ENCODE measurements around the gene P2RY14. TPM values are rescaled to one million over a fixed set of nuclear protein-coding genes. Genes with fewer than 3 reads are reported as not detected.
"Not testable (repeated sequence)": the region's sequence is repeated elsewhere in the genome, so short reads cannot be mapped to it uniquely, and the experiment has no call there.

The P2RY14 gene
- polyA plus RNA-seq, 1 donor: 2.8 TPM

DNA sequence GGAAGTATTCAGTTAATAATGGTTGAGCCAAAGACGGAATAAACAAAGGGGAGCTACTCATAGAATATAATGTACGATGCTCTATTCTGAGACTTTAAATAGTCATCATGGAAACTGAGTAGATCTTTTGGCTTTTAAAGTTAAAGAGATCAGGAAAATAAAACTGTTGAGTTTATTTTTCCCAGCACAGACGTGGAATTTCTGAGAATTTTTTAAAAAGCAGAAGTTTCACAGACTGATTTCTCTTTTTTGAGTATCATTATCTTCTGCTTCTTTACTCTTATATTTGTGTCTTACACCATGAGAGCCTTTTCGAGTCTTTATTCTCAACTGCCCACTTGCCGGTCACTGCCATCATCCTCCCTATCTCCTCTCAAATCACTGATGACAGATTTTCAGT is 13.2 kb downstream of the P2RY14 start:
- H3K27ac ChIP-seq (ENCODE audit: low read length): no peak overlapping the region
- 82% methylated on average over 5 of the region's 5 CpGs for whole genome bisulfite sequencing (ENCODE audit: insufficient coverage, low lambda C conversion rate)

DNA sequence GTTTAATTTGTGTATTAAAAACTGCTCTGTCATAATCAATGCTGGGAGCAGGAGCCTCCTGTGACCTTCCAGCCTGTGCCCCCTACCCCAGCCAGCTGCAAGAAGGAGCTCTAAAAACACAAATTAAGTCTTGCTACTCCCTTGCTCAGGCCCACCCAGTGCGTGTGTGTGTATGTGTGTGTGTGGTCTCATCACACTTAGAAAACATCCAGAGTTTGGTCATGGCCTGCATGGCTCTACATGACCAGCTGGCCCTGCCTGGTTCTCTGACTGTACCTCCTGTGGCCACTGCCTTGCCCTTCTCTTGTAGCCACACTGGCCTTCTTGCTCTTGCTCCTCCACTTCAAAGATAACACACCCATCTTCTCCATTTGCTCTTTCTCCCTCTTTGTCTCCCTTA is 13.7 kb downstream of the P2RY14 start:
- Histone ChIP-seq H3K36me3 (ENCODE audit: control insufficient read depth, insufficient read depth, low read length) (no peaks in the 10 kb centered on the region), H3K4me3 (ENCODE audit: low read length) (no peak overlapping the region), H3K27me3 (ENCODE audit: control insufficient read depth, insufficient read depth, low read length) (no peaks in the 10 kb centered on the region), H3K9me3 (ENCODE audit: control insufficient read depth, low read depth, low read length) (no peaks in the 10 kb centered on the region), H3K27ac (ENCODE audit: low read length) (no peak overlapping the region), H3K4me1 (ENCODE audit: control insufficient read depth, insufficient read depth, low read length) (no peaks in the 10 kb centered on the region)
- no CpG with 5 or more reads among the region's 1 CpG for WGBS (ENCODE audit: insufficient coverage, low lambda C conversion rate)
- no peak for DNase-seq

More for the DNA sequence above, 13.2 kb downstream of the P2RY14 start:
- Histone ChIP-seq H3K36me3 (ENCODE audit: control insufficient read depth, insufficient read depth, low read length) (no peaks in the 10 kb centered on the region), H3K4me3 (ENCODE audit: low read length) (no peak overlapping the region), H3K27me3 (ENCODE audit: control insufficient read depth, insufficient read depth, low read length) (no peaks in the 10 kb centered on the region), H3K9me3 (ENCODE audit: control insufficient read depth, low read depth, low read length) (no peaks in the 10 kb centered on the region), H3K4me1 (ENCODE audit: control insufficient read depth, insufficient read depth, low read length) (no peaks in the 10 kb centered on the region)
- DNase-seq: no peak

DNA sequence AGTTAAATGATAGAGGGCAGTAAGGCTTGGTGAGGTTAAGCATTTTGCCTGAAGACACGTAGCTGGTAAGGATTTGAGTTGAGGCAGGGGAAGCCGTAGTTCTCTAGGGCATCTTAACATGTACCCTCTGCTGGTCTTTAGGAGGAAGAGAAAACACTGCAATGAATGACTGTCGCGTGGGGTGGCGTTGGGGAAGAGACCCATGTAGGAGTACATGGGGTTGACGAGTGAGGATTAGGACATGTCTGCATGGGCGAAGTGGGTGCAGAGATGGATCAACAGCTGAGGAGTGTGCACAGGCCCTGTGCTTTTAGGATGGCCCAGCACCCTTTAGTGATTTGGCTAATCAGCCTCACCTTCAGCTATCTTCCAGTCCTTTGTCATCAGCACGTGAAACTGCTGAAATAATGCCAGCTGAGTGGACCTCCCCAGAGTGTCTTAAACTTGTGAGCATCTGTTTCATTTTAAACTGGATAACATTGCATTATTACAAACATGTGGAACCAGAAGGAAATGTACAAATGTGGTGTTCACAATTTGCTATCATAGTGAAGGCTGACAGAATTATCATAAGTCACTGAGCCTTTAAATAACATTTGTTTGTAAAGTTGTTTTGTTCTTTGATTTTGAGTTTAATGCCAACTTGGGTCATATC is 15.3 kb downstream of the P2RY14 start:
- H3K27ac ChIP-seq (ENCODE audit: low read length): no peak overlapping the region
- 100% methylated on average over 1 of the region's 8 CpGs for WGBS (ENCODE audit: insufficient coverage, low lambda C conversion rate)

DNA sequence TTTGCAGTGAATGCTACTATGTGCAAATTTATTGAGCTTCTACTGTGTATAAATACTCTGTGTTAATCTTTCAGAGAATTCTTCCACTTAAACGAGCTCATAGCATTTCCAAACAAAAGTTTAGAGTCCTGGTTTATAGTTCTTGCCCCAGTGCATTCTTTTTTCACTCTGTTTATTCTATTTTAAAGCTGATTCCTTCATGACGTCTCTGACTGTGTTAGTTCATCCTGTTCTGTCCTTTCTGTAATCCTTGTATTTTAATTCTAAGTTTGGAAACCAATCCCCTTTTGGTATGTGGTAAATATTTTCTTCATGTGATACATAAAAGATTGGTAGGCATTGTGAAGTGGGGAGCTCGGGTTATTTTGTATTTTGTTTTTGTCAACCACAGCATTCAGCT is 18.7 kb downstream of the P2RY14 start:
- Histone ChIP-seq H3K9me3 (ENCODE audit: control insufficient read depth, low read depth, low read length) (no peaks in the 10 kb centered on the region), H3K4me1 (ENCODE audit: control insufficient read depth, insufficient read depth, low read length) (no peaks in the 10 kb centered on the region), H3K4me3 (ENCODE audit: low read length) (no peak overlapping the region), H3K36me3 (ENCODE audit: control insufficient read depth, insufficient read depth, low read length) (no peaks in the 10 kb centered on the region), H3K27me3 (ENCODE audit: control insufficient read depth, insufficient read depth, low read length) (no peaks in the 10 kb centered on the region), H3K27ac (ENCODE audit: low read length) (no peak overlapping the region)
- WGBS (ENCODE audit: insufficient coverage, low lambda C conversion rate): 36% methylated on average over 2 of the region's 3 CpGs
- no peak for DNase-seq

More for the DNA sequence above, 15.3 kb downstream of the P2RY14 start:
- H3K36me3 ChIP-seq (ENCODE audit: control insufficient read depth, insufficient read depth, low read length): no peaks in the 10 kb centered on the region
- H3K27me3 ChIP-seq (ENCODE audit: control insufficient read depth, insufficient read depth, low read length): no peaks in the 10 kb centered on the region
- H3K4me1 ChIP-seq (ENCODE audit: control insufficient read depth, insufficient read depth, low read length): no peaks in the 10 kb centered on the region
- H3K9me3 ChIP-seq (ENCODE audit: control insufficient read depth, low read depth, low read length): no peaks in the 10 kb centered on the region
- no peak overlapping the region for H3K4me3 ChIP-seq (ENCODE audit: low read length)
- DNase-seq: no peak

DNA sequence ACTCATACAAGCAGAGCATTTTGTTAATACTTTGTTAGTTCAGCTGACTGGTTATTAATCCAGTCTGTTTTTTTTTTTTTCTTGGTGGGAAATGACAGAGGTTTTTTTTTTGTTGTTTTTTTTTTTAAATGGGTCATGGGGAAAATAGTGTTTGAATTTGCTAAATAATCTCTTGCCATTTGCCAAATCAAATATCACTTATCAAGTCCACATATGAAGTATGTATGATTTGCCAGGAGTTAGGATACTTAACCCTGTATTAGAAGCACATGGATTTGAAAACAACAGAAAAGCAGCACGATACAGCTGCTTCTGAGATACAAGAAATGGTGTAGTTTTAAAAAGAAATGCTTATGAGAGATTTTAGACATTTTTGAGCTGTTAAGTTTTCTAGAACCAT is 21.6 kb downstream of the P2RY14 start:
- no peak overlapping the region for H3K4me3 ChIP-seq (ENCODE audit: low read length)
- no peak overlapping the region for H3K27ac ChIP-seq (ENCODE audit: low read length)
- H3K27me3 ChIP-seq (ENCODE audit: control insufficient read depth, insufficient read depth, low read length): no peaks in the 10 kb centered on the region
- DNase-seq: no peak
- no peaks in the 10 kb centered on the region for H3K4me1 ChIP-seq (ENCODE audit: control insufficient read depth, insufficient read depth, low read length)
- no peaks in the 10 kb centered on the region for H3K9me3 ChIP-seq (ENCODE audit: control insufficient read depth, low read depth, low read length)
- H3K36me3 ChIP-seq (ENCODE audit: control insufficient read depth, insufficient read depth, low read length): no peaks in the 10 kb centered on the region
- 86% methylated on average over 1 of the region's 1 CpG for WGBS (ENCODE audit: insufficient coverage, low lambda C conversion rate)

DNA sequence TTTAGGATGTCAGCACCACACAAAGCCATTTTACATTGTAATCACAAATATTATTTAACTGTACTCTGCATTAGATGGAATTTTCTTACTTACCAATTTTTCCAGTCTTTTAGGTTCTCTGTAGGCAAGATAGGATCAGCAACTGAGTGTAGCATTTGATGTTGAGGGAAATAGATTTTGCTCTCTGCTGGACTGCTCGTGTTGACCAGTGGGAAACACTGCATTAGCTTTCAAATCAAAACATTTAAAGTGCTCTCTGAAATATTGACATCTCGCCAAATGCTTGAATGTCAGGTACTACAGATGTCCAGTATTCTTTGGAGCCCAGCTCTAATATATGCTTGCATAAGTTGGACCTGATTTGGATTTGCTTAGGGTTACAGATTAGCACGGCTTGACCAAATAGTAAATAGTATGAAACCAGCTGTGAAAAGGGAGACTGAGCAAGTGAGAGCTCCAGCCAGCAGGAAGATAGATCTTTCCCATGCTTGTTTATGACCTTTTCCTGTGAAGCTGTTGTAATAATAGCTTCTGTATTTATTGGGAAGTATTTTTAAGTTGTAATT is 29.5 kb downstream of the P2RY14 start:
- H3K36me3 ChIP-seq (ENCODE audit: control insufficient read depth, insufficient read depth, low read length): no peaks in the 10 kb centered on the region
- no peaks in the 10 kb centered on the region for H3K9me3 ChIP-seq (ENCODE audit: control insufficient read depth, low read depth, low read length)
- H3K27ac ChIP-seq (ENCODE audit: low read length): no peak overlapping the region
- DNase-seq: no peak
- H3K4me1 ChIP-seq (ENCODE audit: control insufficient read depth, insufficient read depth, low read length): no peaks in the 10 kb centered on the region
- no peaks in the 10 kb centered on the region for H3K27me3 ChIP-seq (ENCODE audit: control insufficient read depth, insufficient read depth, low read length)
- no CpG with 5 or more reads among the region's 3 CpGs for WGBS (ENCODE audit: insufficient coverage, low lambda C conversion rate)
- H3K4me3 ChIP-seq (ENCODE audit: low read length): no peak overlapping the region

DNA sequence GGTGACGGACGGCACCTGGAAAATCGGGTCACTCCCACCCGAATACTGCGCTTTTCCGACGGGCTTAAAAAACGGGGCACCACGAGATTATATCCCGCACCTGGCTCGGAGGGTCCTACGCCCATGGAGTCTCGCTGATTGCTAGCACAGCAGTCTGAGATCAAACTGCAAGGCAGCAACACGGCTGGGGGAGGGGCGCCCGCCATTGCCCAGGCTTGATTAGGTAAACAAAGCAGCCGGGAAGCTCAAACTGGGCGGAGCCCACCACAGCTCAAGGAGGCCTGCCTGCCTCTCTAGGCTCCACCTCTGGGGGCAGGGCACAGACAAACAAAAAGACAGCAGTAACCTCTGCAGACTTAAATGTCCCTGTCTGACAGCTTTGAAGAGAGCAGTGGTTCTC is 36.3 kb downstream of the P2RY14 start:
- H3K36me3 ChIP-seq (ENCODE audit: control insufficient read depth, insufficient read depth, low read length); H3K27me3 ChIP-seq (ENCODE audit: control insufficient read depth, insufficient read depth, low read length); H3K4me1 ChIP-seq (ENCODE audit: control insufficient read depth, insufficient read depth, low read length); H3K27ac ChIP-seq (ENCODE audit: low read length); H3K4me3 ChIP-seq (ENCODE audit: low read length); DNase-seq; H3K9me3 ChIP-seq (ENCODE audit: control insufficient read depth, low read depth, low read length): not testable (repeated sequence)
- no CpG with 5 or more reads among the region's 18 CpGs for WGBS (ENCODE audit: insufficient coverage, low lambda C conversion rate)

DNA sequence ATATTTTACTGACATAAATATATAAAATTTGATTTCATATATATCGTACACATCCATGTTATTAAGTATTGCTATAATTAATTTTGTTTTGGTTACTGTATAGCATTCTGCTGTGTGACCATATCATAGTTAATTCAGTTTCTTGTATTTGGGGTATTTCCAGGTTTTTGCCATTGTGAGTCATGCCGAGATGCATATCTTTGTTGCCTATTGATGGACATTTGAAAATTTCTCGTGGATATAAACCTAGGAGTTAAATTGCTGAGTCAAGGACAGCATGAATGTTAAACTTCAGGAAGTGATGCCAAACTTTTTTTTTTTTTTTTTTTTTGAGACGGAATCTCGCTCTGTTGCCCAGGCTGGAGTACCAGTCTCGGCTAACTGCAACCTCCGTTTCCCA is 41.6 kb downstream of the P2RY14 start:
- WGBS (ENCODE audit: insufficient coverage, low lambda C conversion rate): 80% methylated on average over 1 of the region's 7 CpGs
- Histone ChIP-seq H3K4me3 (ENCODE audit: low read length) (no peak overlapping the region), H3K36me3 (ENCODE audit: control insufficient read depth, insufficient read depth, low read length) (no peaks in the 10 kb centered on the region), H3K27ac (ENCODE audit: low read length) (no peak overlapping the region), H3K27me3 (ENCODE audit: control insufficient read depth, insufficient read depth, low read length) (no peaks in the 10 kb centered on the region), H3K9me3 (ENCODE audit: control insufficient read depth, low read depth, low read length) (no peaks in the 10 kb centered on the region), H3K4me1 (ENCODE audit: control insufficient read depth, insufficient read depth, low read length) (no peaks in the 10 kb centered on the region)
- DNase-seq: no peak

DNA sequence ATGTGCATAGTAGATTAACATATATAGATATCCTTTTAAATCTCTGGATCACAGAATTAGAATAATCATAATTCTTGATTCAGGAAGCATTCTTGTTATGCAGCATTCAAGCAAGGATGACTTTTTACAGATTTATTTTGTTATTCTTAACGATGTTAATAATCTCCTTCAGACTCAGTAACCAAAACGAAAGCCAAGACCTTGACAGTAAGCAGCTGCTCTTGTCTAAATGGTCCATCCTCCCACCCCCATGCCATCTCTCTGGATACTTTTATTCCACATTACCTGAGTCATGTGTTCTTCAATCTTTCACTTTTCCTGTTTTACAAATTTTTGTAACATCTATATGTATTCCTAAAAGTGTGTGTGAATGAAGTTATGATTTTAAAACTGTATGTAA is 42.0 kb downstream of the P2RY14 start:
- H3K36me3 ChIP-seq (ENCODE audit: control insufficient read depth, insufficient read depth, low read length): no peaks in the 10 kb centered on the region
- H3K27ac ChIP-seq (ENCODE audit: low read length): no peak overlapping the region
- no peak overlapping the region for H3K4me3 ChIP-seq (ENCODE audit: low read length)
- H3K27me3 ChIP-seq (ENCODE audit: control insufficient read depth, insufficient read depth, low read length): no peaks in the 10 kb centered on the region
- no peaks in the 10 kb centered on the region for H3K9me3 ChIP-seq (ENCODE audit: control insufficient read depth, low read depth, low read length)
- DNase-seq: no peak
- H3K4me1 ChIP-seq (ENCODE audit: control insufficient read depth, insufficient read depth, low read length): no peaks in the 10 kb centered on the region
- no CpG with 5 or more reads among the region's 2 CpGs for WGBS (ENCODE audit: insufficient coverage, low lambda C conversion rate)

DNA sequence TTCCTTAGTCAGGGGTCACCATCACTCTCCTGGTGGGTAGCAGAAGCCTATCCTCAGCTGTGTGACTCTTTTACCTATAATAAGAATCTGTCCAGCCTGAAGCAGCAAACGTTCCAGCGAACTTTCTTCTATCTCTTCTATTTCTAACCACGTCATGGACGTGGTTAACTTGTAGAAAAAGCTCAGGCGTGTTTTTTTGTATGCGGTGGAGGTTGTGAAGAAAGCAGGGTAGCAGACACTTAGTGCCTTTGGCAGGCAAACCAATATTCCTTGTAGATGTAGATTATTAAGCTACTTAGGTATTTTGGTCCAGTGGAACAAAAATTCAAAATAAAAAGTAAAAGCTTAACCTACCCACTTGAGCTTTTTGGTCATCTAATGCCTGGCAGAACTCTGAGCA is 43.5 kb downstream of the P2RY14 start:
- Histone ChIP-seq H3K9me3 (ENCODE audit: control insufficient read depth, low read depth, low read length) (no peaks in the 10 kb centered on the region), H3K27ac (ENCODE audit: low read length) (no peak overlapping the region)
- no peak for DNase-seq

DNA sequence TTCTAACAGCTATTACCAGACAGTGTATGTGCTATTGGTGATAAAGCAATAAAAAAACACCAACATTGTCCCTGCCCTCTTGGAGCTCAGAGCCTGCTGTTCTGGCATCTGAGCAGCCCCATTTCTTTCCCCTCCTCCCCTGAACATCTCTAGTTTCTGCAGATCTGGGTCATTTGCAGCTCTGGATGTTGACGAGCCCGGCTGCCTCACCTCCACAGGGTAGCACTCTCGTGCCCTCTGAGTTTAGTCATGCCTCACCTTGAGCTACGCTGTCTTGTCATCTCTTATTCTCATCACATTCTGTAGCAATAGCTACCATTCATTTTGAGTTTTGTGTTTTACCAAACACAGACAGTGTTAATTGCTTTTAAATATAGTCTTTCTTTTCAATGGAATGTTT is 45.4 kb downstream of the P2RY14 start:
- Histone ChIP-seq H3K36me3 (ENCODE audit: control insufficient read depth, insufficient read depth, low read length) (no peaks in the 10 kb centered on the region), H3K4me1 (ENCODE audit: control insufficient read depth, insufficient read depth, low read length) (no peaks in the 10 kb centered on the region), H3K9me3 (ENCODE audit: control insufficient read depth, low read depth, low read length) (no peaks in the 10 kb centered on the region), H3K27me3 (ENCODE audit: control insufficient read depth, insufficient read depth, low read length) (no peaks in the 10 kb centered on the region), H3K4me3 (ENCODE audit: low read length) (no peak overlapping the region), H3K27ac (ENCODE audit: low read length) (no peak overlapping the region)
- no CpG with 5 or more reads among the region's 4 CpGs for WGBS (ENCODE audit: insufficient coverage, low lambda C conversion rate)
- DNase-seq: no peak

More for the DNA sequence above, 43.5 kb downstream of the P2RY14 start:
- WGBS (ENCODE audit: insufficient coverage, low lambda C conversion rate): no CpG with 5 or more reads among the region's 6 CpGs
- H3K36me3 ChIP-seq (ENCODE audit: control insufficient read depth, insufficient read depth, low read length): no peaks in the 10 kb centered on the region
- no peak overlapping the region for H3K4me3 ChIP-seq (ENCODE audit: low read length)
- no peaks in the 10 kb centered on the region for H3K27me3 ChIP-seq (ENCODE audit: control insufficient read depth, insufficient read depth, low read length)
- H3K4me1 ChIP-seq (ENCODE audit: control insufficient read depth, insufficient read depth, low read length): no peaks in the 10 kb centered on the region
